ENCODE measurements around the gene HSPA1A.
"Not testable (repeated sequence)": the region's sequence is repeated elsewhere in the genome, so short reads cannot be mapped to it uniquely, and the experiment has no call there.

HSPA1A gene

GRCh38 chr6:31811645-31812044 lies 3.7 kb upstream of the HSPA1A start:
- DNase-seq (ENCODE audit: low spot score), result no peak

GRCh38 chr6:31813465-31813849 lies 1.9 kb upstream of the HSPA1A start:
- no peak for DNase-seq (ENCODE audit: low spot score)

- peak; percentile 73 for DNase-seq (ENCODE audit: low spot score)
Measured at GRCh38 chr6:31814677-31815024, 692 bp upstream of the HSPA1A start.

DNA sequence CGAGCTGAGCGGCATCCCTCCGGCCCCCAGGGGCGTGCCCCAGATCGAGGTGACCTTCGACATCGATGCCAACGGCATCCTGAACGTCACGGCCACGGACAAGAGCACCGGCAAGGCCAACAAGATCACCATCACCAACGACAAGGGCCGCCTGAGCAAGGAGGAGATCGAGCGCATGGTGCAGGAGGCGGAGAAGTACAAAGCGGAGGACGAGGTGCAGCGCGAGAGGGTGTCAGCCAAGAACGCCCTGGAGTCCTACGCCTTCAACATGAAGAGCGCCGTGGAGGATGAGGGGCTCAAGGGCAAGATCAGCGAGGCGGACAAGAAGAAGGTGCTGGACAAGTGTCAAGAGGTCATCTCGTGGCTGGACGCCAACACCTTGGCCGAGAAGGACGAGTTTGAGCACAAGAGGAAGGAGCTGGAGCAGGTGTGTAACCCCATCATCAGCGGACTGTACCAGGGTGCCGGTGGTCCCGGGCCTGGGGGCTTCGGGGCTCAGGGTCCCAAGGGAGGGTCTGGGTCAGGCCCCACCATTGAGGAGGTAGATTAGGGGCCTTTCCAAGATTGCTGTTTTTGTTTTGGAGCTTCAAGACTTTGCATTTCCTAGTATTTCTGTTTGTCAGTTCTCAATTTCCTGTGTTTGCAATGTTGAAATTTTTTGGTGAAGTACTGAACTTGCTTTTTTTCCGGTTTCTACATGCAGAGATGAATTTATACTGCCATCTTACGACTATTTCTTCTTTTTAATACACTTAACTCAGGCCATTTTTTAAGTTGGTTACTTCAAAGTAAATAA lies 2.0 kb downstream of the HSPA1A start:
- DNase-seq (ENCODE audit: low spot score), result peak; percentile 53

DNA sequence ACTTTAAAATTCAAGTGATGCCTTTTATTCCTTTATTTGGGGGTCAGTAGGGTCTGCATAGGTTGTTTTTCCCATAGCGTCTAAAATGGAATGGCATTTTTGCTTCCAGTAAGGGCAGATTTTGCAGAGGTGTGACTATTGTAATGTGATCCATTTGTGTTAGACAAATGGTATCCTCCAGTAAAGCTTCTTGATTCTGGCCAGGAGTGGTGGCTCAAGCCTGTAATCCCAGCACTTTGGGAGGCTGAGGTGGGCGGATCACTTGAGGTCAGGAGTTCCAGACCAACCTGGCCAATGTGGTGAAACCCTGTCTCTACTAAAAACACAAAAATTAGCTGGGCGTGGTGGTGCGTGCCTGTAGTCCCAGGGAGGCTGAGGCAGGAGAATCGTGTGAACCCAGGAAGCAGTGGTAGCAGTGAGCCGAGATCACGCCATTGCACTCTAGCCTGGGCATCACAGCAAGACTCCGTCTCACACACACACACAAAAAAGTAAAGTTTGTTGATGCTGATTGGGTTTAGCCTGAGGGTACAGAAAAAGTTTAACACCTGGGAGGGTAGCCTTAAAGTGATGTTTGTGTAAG lies 2.7 kb downstream of the HSPA1A start:
- DNase-seq (ENCODE audit: low spot score), result not testable (repeated sequence)

GRCh38 chr6:31819871-31820299 lies 4.5 kb downstream of the HSPA1A start:
- no peak for DNase-seq (ENCODE audit: low spot score)

DNA sequence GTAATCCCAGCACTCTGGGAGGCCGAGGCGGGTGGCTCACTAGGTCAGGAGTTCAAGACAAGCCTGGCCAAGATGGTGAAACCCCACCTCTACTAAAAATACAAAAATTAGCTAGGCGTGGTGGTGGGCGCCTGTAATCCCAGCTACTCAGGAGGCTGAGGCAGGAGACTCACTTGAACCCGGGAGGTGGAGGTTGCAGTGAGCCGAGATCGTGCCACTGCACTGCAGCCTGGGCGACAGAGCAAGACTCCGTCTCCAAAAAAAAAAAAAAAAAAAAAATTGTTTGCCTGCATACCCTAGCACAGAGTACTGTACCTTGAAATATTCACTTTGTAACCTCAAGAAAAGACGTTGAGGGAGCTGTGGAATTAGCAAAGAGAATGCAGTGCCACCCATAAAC lies 5.1 kb downstream of the HSPA1A start:
- DNase-seq (ENCODE audit: low spot score), result not testable (repeated sequence)

GRCh38 chr6:31821301-31822035 lies 6.1 kb downstream of the HSPA1A start:
- DNase-seq (ENCODE audit: low spot score), result peak; percentile 21

DNA sequence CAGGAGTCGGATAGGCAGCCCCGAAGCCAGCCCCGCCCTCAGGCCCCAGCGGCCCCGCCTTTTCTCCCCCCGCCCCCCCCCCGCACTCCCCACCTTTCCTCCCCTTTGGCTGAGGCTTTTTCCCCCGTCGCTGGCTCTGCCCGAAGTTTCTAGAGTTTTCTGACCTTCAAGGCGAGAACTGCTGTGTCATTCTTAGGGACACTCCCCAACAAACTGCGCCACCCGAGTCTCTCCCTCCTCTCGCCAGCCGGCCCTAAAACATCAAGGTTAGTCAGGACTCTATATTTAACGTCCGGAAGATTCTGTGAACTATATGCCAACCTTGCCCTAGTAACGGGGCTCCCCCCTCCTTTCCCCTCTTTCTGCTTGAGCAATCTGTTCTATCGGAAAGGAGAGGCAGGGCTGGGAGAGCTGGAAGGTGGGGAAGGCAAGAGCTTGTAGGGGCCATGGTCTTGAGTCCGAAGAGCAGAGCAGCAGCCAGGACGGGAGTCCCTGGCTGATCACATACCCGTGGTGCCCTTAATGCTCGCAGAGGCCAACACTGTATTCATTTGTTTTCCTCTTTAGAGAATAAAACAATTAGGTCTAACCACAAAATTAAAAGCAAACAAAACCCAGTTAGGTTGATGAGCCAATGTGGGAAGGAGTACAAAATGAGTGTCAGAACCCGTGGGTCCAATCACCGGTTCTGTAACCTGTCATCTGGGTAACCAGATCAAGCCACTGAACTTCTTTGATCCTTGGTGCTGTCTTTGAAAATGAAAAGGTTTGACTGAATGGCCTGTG lies 6.9 kb downstream of the HSPA1A start:
- peak; percentile 68 for DNase-seq (ENCODE audit: low spot score)

- not testable (repeated sequence) for DNase-seq (ENCODE audit: low spot score)
Measured at GRCh38 chr6:31823592-31824196, 8.4 kb downstream of the HSPA1A start.

- no peak for DNase-seq (ENCODE audit: low spot score)
Measured at GRCh38 chr6:31825553-31825952, 10.2 kb downstream of the HSPA1A start.

DNA sequence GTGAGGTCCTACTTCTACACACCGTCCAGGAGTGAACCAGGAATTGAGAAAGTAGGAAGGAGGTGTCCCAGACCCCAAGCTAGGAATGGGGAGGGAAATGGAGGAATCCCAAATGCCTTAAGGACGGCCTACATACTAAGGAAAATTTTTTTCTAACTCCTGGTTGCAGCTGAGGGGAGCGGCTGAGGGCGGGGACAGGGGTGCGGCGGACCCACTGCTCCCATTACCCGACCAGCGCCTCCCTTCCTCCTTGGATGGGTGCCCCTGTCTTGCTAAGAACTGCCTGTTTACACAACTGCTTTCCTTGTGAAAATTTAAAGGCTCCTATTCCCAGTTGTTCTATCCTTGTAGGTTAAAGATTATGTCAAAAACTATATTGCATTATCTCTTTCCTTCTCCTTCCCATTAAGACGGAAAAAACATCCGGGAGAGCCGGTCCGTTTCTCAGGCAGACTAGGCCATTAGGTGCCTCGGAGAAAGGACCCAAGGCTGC lies 11.5 kb downstream of the HSPA1A start:
- DNase-seq (ENCODE audit: low spot score), result no peak

DNA sequence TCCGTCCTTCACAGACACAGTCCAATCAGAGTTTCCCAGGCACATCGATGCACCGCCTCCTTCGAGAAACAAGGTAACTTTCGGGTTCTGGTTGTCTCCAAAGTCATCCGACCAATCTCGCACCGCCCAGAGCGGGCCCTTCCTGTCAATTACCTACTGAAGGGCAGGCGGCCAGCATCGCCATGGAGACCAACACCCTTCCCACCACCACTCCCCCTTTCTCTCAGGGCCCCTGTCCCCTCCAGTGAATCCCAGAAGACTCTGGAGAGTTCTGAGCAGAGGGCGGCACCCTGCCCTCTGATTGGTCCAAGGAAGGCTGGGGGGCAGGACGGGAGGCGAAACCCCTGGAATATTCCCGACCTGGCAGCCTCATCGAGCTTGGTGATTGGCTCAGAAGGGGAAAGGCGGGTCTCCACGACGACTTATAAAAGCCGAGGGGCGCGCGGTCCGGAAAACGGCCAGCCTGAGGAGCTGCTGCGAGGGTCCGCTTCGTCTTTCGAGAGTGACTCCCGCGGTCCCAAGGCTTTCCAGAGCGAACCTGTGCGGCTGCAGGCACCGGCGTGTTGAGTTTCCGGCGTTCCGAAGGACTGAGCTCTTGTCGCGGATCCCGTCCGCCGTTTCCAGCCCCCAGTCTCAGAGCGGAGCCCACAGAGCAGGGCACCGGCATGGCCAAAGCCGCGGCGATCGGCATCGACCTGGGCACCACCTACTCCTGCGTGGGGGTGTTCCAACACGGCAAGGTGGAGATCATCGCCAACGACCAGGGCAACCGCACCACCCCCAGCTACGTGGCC lies 12.1 kb downstream of the HSPA1A start, which contains the start of gene HSPA1B:
Gene HSPA1B (plus strand): TSS at position 453 of the 794 bp plus-strand sequence. CDS start 213 bp downstream, at position 666.
- peak; percentile 93 for DNase-seq (ENCODE audit: low spot score)

DNA sequence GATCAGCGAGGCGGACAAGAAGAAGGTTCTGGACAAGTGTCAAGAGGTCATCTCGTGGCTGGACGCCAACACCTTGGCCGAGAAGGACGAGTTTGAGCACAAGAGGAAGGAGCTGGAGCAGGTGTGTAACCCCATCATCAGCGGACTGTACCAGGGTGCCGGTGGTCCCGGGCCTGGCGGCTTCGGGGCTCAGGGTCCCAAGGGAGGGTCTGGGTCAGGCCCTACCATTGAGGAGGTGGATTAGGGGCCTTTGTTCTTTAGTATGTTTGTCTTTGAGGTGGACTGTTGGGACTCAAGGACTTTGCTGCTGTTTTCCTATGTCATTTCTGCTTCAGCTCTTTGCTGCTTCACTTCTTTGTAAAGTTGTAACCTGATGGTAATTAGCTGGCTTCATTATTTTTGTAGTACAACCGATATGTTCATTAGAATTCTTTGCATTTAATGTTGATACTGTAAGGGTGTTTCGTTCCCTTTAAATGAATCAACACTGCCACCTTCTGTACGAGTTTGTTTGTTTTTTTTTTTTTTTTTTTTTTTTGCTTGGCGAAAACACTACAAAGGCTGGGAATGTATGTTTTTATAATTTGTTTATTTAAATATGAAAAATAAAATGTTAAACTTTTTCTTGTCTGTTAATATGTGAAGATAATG lies 14.4 kb downstream of the HSPA1A start:
- peak; percentile 46 for DNase-seq (ENCODE audit: low spot score)

GRCh38 chr6:31830886-31831335 lies 15.6 kb downstream of the HSPA1A start:
- no peak for DNase-seq (ENCODE audit: low spot score)

DNA sequence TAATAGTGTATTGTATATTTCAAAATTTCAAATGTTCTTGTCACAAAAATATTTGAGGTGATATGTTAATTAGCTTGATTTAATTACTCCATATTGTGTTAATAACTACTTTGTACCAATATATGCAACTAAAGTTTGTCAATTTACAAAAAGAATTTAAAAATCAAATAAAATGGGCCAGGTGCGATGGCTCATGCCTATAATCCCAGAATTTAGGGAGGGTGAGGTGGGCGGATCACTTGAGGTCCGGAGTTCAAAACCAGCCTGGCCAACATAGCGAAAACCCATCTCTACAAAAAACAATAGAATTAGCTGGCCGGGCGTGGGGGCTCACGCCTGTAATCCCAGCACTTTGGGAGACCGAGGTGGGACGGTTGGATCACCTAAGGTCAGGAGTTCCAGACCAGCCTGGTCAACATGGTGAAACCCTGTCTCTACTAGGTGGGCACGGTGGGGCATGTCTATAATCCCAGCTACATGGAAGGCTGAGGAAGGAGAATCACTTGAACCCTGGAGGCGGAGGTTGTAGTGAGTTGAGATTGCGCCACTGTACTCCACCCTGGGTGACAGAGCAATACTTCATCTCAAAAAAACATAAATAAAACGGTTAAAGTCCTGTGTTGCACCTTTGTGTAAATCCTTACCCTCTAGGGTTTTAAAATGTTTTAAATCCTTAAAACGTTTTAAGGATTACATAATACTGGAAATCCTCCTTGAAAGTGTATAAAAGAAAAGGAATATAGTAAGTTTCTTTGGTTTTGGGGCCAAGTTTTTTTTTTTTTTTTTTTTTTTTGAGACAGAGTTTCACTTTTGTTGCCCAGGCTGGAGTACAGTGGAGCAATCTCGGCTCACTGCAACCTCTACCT lies 16.2 kb downstream of the HSPA1A start:
- no peak for DNase-seq (ENCODE audit: low spot score)

DNA sequence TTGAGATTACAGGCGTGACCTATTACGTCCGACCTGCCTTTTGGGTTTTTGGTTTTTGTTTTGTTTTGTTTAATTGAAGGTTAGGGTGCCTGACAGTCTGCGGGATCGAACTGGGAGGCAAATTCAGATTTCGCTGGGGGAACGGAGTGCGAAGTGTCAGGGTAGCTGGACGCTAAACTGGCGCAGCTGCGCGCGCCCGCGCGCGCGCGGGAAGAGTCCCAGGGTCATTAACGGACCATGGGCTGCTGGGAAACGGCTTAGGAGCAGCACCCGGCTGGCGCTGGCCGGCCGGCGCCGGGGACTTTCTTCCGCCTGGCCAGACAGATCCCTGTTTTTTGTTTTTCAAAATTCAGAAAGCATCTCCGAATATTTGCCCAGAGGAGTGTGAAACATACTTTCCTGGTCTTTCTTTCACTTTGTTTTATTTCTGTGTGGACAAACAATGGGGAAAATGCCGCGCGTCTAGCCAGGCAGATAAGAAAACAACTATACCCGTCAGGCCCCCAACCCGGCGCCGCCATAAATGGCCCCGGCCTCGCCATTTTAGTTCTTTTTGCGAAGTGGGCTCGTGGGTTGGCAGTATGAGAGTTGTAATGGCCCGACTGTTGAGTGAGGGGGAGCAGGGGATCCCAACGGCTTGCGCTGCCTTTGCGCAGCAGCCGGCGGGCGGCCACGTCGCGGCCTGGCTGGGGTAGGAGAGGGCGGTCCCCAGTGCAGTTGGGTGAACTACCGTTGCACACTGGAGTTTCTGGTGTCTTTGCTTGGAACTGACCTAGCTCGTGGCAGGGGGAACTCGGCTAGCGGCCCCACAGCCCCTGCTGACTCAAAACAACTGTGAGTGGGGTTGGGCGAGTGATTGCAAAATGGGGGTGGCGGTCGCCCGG lies 19.3 kb downstream of the HSPA1A start:
- peak; percentile 78 for DNase-seq (ENCODE audit: low spot score)

- DNase-seq (ENCODE audit: low spot score), result no peak
Measured at GRCh38 chr6:31836047-31836473, 20.7 kb downstream of the HSPA1A start.
